HepG2 (cell line): ENCODE measurements around the gene DDC. TPM values are rescaled to one million over a fixed set of nuclear protein-coding genes. Genes with fewer than 3 reads are reported as not detected.

ENCODE experiments used
- FOXA3 ChIP-seq: IDR thresholded peaks from 2 replicates; pipeline ENCODE4 v1.6.1; 2016; ENCODE audit warnings: missing genetic modification reagents, missing compliant biosample characterization
- FOXP1 ChIP-seq, 2 experiments: fragments of 450-650 bp in 1 of 2; IDR thresholded peaks; 2 replicates each; pipeline ENCODE4 v1.6.1; 2017 to 2018; ENCODE audit warnings: antibody characterized with exemption in 1 of 2
- HNF1B ChIP-seq: sonication (generic); formaldehyde crosslinking; IDR thresholded peaks from 2 replicates; pipeline ENCODE4 v1.5.1; 2020; ENCODE audit warnings: mild to moderate bottlenecking, moderate library complexity, missing genetic modification reagents
- KDM3A ChIP-seq: IDR thresholded peaks from 2 replicates; pipeline ENCODE4 v1.6.1; 2018; ENCODE audit warnings: low read depth, missing compliant biosample characterization
- KDM5A ChIP-seq: fragments of 200-600 bp; sonication (generic); IDR thresholded peaks from 2 replicates; pipeline ENCODE4 v1.7.0; 2018; ENCODE audit warnings: antibody characterized with exemption, mild to moderate bottlenecking, low read length, borderline replicate concordance
- MIER3 ChIP-seq: IDR thresholded peaks from 2 replicates; pipeline ENCODE4 v1.6.1; 2016; ENCODE audit warnings: missing compliant biosample characterization, borderline replicate concordance
- MTF1 ChIP-seq: sonication (generic); formaldehyde crosslinking; IDR thresholded peaks from 2 replicates; pipeline ENCODE4 v1.5.0; 2020; ENCODE audit warnings: missing genetic modification reagents
- POLR2AphosphoS5 ChIP-seq: IDR thresholded peaks from 2 replicates; pipeline ENCODE4 v1.6.1; 2012; ENCODE audit warnings: low read depth, low read length
- TFDP1 ChIP-seq: IDR thresholded peaks from 2 replicates; pipeline ENCODE4 v1.6.1; 2016; ENCODE audit warnings: missing compliant biosample characterization, missing genetic modification reagents, borderline replicate concordance
- TOE1 ChIP-seq: sonication (generic); formaldehyde crosslinking; IDR thresholded peaks from 2 replicates; pipeline ENCODE4 v1.4.0; 2020; ENCODE audit warnings: mild to moderate bottlenecking, missing genetic modification reagents
- ZNF160 ChIP-seq: sonication (generic); formaldehyde crosslinking; IDR thresholded peaks from 2 replicates; pipeline ENCODE4 v1.8.0; 2022; ENCODE audit warnings: mild to moderate bottlenecking, inconsistent platforms, missing genetic modification reagents
- ZNF383 ChIP-seq: sonication (generic); formaldehyde crosslinking; IDR thresholded peaks from 2 replicates; pipeline ENCODE4 v1.4.0; 2020; ENCODE audit warnings: missing genetic modification reagents, mild to moderate bottlenecking, borderline replicate concordance
- ZNF546 ChIP-seq: sonication (generic); formaldehyde crosslinking; conservative IDR thresholded peaks from 2 replicates; pipeline ENCODE4 v1.8.1; 2023; ENCODE audit warnings: mild to moderate bottlenecking, missing genetic modification reagents
- ZNF619 ChIP-seq: sonication (generic); formaldehyde crosslinking; IDR thresholded peaks from 2 replicates; pipeline ENCODE4 v1.4.0; 2020; ENCODE audit warnings: mild to moderate bottlenecking, missing genetic modification reagents
- ZNF674 ChIP-seq: sonication (generic); formaldehyde crosslinking; IDR thresholded peaks from 2 replicates; pipeline ENCODE4 v1.5.0; 2020; ENCODE audit warnings: low read depth, mild to moderate bottlenecking, missing genetic modification reagents
- polyA plus RNA-seq, 8 experiments: library from polyadenylated mRNA; depleted of rRNA in 3 of 8; stranded (reverse) in 7 of 8; unstranded in 1 of 8; fragments of >200 nt; fragmentation: Illumina TruSeq in 4 of 8; extraction: Trizol in 4 of 8; gene quantifications; 2 replicates each; pipeline versions ENCODE4 v1.2.1 to v1.2.3, GENCODE V29; 2011 to 2016; ENCODE audit warnings: low read depth in 4 of 8, missing spikeins in 1 of 8, mixed read lengths in 1 of 8; ENCODE audit not compliant: insufficient read depth in 1 of 8
- total RNA-seq, 5 experiments: library from RNA; depleted of rRNA; stranded (reverse); fragments of >200 nt; fragmentation: Illumina TruSeq; extraction: Trizol; gene quantifications; 2 replicates each; pipeline ENCODE4 v1.2.3, GENCODE V29; 2016; ENCODE audit warnings: low read depth in 1 of 5
- TF ChIP-seq, protein P1 (sequence below), 2 experiments: fragments of 450-650 bp in 1 of 2; sonication (generic) in 1 of 2; formaldehyde crosslinking in 1 of 2; IDR thresholded peaks; 2 replicates each; pipeline versions ENCODE4 v1.6.1 to v1.8.0; 2016 to 2022; ENCODE audit warnings: antibody characterized with exemption in 1 of 2, mild to moderate bottlenecking in 1 of 2, missing genetic modification reagents in 1 of 2

Gene DDC
- total and polyA plus RNA-seq, 2 of the 13 experiments (the other 11 are each of a cell fraction or from before 2014, with no cell fraction given) = 11.7 to 93.3 TPM

DNA sequence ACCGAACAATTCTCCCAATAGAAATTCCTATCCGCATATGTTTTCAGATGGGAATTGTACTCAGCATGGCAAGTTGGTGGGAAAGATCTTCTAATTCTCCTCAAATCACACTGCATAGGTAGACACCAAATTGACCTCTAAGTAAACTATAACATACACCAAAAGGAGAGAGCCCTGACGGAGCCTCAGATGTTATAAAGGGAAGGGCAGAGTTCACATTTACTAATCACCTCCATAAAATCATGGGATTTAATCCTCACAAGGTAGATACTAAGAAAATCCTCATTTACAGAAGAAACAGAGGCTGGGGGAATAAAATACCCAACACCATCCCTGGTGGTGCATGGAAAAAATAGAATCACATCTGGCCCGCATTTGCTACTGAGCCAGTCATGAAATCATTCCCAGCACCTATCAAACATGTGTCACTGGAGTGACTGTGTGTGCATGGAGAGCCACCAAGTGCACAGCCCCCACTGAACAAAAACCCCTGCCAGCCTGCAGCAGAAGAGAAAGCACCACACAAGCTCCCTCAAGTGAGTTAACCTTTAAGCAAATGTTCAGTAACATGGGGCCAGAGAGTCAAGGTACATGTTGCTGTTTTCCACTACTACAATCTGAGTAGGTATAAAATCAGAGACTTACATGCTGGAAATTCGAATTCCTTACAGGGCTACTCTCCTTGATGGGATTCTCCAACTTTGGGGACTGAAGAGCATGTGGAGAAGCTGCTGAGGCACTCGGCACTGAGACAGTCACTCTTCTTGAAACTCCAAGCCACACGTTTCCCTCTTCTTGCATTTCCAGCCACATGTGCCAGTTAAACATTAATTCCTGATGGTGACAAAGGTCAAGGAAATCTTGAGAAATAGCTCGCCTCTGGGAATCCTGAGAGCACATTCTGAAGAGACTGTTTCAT lies at the start of gene DDC (continued):
- TF ChIP-seq, protein P1, sequence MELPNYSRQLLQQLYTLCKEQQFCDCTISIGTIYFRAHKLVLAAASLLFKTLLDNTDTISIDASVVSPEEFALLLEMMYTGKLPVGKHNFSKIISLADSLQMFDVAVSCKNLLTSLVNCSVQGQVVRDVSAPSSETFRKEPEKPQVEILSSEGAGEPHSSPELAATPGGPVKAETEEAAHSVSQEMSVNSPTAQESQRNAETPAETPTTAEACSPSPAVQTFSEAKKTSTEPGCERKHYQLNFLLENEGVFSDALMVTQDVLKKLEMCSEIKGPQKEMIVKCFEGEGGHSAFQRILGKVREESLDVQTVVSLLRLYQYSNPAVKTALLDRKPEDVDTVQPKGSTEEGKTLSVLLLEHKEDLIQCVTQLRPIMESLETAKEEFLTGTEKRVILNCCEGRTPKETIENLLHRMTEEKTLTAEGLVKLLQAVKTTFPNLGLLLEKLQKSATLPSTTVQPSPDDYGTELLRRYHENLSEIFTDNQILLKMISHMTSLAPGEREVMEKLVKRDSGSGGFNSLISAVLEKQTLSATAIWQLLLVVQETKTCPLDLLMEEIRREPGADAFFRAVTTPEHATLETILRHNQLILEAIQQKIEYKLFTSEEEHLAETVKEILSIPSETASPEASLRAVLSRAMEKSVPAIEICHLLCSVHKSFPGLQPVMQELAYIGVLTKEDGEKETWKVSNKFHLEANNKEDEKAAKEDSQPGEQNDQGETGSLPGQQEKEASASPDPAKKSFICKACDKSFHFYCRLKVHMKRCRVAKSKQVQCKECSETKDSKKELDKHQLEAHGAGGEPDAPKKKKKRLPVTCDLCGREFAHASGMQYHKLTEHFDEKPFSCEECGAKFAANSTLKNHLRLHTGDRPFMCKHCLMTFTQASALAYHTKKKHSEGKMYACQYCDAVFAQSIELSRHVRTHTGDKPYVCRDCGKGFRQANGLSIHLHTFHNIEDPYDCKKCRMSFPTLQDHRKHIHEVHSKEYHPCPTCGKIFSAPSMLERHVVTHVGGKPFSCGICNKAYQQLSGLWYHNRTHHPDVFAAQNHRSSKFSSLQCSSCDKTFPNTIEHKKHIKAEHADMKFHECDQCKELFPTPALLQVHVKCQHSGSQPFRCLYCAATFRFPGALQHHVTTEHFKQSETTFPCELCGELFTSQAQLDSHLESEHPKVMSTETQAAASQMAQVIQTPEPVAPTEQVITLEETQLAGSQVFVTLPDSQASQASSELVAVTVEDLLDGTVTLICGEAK (IDR thresholded peaks at IDR 0.05) = no peak
- TF ChIP-seq, protein P1 (CRISPR knock-in tag; IDR thresholded peaks at IDR 0.05) = no peak
- peak; percentile 70; the same call in 1 of the 2 replicates for TF ChIP-seq MIER3 (CRISPR knock-in tag)
- TF ChIP-seq TOE1 = no peak
- peak; percentile 41 for TF ChIP-seq FOXA3 (CRISPR knock-in tag)
- no peak for TF ChIP-seq ZNF160 (CRISPR knock-in tag)
- no peak for TF ChIP-seq KDM5A
- TF ChIP-seq ZNF674 (CRISPR knock-in tag) = no peak
- peak; percentile 74 for TF ChIP-seq POLR2AphosphoS5
- TF ChIP-seq ZNF383 (CRISPR knock-in tag) = no peak
- TF ChIP-seq KDM3A (CRISPR knock-in tag) = 0 out of 2 replicates have a peak, but pooled peaks have one; percentile 38
- TF ChIP-seq ZNF619 (CRISPR knock-in tag) = no peak
- no peak for TF ChIP-seq ZNF546 (CRISPR knock-in tag)
- TF ChIP-seq MTF1 = 0 out of 2 replicates have a peak, but pooled peaks have one; percentile 29
- TF ChIP-seq FOXP1 (IDR thresholded peaks at IDR 0.05) = no peak
- TF ChIP-seq FOXP1 (CRISPR knock-in tag; IDR thresholded peaks at IDR 0.05) = no peak; the same call in 1 of the 2 replicates
- TF ChIP-seq TFDP1 (CRISPR knock-in tag) = peak; percentile 61; the same call in 1 of the 2 replicates
- TF ChIP-seq HNF1B = peak; percentile 84
